Fibroblast of lung (primary cell): ENCODE results near the gene CYP2S1.

Experiments used
- EZH2 ChIP-seq: IDR thresholded peaks from 2 replicates; pipeline ENCODE4 v1.5.1; 2012; ENCODE audit warnings: low read length, control low read depth, mild to moderate bottlenecking; ENCODE audit errors: missing control alignments
- TF ChIP-seq, protein P1 (sequence below), 2 donors: IDR thresholded peaks in 1 of 2; conservative IDR thresholded peaks in 1 of 2; 1 replicate in 1 of 2; 2 replicates in 1 of 2; pipeline ENCODE4 v1.5.1; 2011 to 2012; ENCODE audit warnings: low read length in 2 of 2, control low read depth in 1 of 2, inconsistent platforms in 1 of 2, low read depth in 1 of 2, mild to moderate bottlenecking in 1 of 2

GRCh38 chr19:41228486-41228885, 35.5 kb downstream of the CYP2S1 start:
- no peak for TF ChIP-seq EZH2
- TF ChIP-seq, protein P1, sequence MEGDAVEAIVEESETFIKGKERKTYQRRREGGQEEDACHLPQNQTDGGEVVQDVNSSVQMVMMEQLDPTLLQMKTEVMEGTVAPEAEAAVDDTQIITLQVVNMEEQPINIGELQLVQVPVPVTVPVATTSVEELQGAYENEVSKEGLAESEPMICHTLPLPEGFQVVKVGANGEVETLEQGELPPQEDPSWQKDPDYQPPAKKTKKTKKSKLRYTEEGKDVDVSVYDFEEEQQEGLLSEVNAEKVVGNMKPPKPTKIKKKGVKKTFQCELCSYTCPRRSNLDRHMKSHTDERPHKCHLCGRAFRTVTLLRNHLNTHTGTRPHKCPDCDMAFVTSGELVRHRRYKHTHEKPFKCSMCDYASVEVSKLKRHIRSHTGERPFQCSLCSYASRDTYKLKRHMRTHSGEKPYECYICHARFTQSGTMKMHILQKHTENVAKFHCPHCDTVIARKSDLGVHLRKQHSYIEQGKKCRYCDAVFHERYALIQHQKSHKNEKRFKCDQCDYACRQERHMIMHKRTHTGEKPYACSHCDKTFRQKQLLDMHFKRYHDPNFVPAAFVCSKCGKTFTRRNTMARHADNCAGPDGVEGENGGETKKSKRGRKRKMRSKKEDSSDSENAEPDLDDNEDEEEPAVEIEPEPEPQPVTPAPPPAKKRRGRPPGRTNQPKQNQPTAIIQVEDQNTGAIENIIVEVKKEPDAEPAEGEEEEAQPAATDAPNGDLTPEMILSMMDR (conservative IDR thresholded peaks at IDR 0.05 in 1 of 2, IDR thresholded peaks at IDR 0.05 in 1 of 2; ENCODE audit: low read depth in 1 of 2, low read length in 2 of 2) = no peak
